GM12875 (cell line): ENCODE results near the gene OR5B21.

Experiments used
- H3K4me3 ChIP-seq: one replicate; pipeline ENCODE4 v1.5.1; 2011; ENCODE audit warnings: low read depth, low read length, control low read depth
- TF ChIP-seq, protein P1 (sequence below): IDR thresholded peaks from 2 replicates; pipeline ENCODE4 v1.5.1; 2011; ENCODE audit warnings: low read depth, mild to moderate bottlenecking, control low read depth, inconsistent platforms, low read length, moderate library complexity, borderline replicate concordance; ENCODE audit not compliant: insufficient read depth

OR5B21 gene

DNA sequence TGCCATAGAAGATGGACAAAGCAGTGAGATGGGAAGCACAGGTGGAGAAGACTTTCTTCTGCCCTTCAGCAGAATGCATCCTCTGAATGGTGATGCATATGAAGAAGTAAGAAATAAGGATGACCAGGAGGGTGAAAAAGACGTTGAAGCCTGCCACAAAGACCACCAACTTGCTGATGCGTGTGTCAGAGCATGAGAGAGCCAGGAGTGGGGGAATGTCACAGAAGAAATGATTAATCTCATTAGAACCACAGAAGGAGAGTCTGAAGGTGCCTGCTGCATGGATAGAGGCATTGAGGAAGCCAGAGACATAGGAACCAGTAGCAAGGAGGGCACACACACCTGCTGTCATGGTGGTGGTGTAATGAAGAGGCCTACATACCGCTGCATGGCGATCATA, 550 bp downstream of the OR5B21 start:
- no peak overlapping the region for H3K4me3 ChIP-seq
- TF ChIP-seq, protein P1, sequence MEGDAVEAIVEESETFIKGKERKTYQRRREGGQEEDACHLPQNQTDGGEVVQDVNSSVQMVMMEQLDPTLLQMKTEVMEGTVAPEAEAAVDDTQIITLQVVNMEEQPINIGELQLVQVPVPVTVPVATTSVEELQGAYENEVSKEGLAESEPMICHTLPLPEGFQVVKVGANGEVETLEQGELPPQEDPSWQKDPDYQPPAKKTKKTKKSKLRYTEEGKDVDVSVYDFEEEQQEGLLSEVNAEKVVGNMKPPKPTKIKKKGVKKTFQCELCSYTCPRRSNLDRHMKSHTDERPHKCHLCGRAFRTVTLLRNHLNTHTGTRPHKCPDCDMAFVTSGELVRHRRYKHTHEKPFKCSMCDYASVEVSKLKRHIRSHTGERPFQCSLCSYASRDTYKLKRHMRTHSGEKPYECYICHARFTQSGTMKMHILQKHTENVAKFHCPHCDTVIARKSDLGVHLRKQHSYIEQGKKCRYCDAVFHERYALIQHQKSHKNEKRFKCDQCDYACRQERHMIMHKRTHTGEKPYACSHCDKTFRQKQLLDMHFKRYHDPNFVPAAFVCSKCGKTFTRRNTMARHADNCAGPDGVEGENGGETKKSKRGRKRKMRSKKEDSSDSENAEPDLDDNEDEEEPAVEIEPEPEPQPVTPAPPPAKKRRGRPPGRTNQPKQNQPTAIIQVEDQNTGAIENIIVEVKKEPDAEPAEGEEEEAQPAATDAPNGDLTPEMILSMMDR, result no peak

DNA sequence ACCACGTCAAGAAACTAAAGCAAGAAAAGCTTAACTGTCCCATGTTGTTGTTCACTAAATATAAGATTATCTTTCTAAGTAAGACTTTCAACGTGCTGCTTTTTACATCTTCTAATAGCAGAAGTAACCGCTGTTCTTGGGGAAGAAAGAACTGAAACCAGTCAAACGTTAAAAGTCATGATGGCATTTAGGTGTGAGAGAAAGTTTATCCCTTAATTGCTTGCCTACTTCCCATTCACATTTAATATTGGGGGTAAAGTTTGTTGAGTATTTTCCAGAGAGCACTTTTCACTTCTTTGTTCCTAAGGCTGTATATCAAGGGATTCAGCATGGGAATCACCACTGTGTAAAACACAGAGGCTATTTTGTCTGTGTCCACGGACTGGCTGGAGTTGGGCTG, 970 bp downstream of the OR5B21 start:
- TF ChIP-seq, protein P1, result no peak
- H3K4me3 ChIP-seq, result no peak overlapping the region

DNA sequence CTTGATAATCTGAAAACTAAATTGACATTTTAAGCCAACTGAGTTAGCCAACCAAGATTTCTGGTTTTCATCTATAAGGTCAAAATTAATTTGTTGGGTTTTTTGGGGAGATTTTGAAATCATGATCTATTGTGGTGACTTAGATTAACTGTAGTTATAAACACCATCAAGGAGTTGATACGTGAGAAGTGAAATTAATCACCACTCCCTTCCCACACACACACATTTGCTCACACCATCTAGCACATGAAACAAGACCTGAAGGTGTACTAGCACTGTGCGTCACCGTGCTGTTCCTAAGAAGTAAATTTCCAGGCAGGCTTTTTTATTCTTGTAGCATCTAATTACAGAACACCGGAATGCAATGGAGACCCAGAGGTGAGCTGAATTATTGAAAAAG, 2.1 kb downstream of the OR5B21 start:
- TF ChIP-seq, protein P1, result no peak
- no peak overlapping the region for H3K4me3 ChIP-seq

DNA sequence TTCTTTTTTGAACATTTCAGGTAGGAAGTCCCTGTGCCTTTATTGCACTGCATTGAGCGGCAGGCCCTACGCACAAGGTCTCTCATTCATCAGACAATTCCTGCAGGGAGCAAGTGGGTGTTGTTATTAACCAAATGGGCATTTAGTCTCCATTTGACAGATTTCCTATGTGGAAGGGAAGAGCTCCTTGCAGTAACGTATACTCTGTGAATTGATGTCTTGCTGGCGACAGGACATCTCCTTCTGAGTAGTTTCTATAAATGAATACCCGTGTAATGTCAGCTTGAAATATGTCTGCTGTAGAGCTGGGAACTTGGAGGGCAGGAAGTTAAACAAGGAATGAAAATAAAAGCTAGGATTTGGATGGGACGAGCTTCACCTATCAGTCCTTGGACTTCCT, 3.7 kb downstream of the OR5B21 start:
- TF ChIP-seq, protein P1, result no peak
- no peak overlapping the region for H3K4me3 ChIP-seq

DNA sequence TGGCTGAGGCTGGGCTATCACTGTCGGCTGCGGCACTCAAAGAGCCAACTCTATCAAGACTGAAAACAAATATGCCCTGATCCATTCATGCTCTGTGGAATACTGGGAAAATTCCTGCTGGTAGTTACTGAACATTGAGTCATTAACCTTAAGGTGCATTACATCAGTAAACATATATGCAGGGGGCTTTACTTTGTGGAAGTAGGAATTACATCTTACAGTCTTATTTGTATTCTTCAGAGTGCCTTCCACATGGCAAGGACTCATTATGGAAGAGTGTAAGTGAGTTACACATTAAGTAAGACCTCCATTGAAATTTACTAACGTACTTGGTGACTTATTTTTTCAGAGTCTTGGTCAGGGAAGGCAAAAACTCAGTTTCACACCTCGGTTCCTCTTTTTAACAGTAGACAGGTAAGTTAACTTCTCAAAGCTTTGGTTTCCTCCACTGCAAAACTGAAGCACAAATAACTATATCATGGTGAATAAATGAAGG, 4.5 kb downstream of the OR5B21 start:
- TF ChIP-seq, protein P1, result no peak
- no peak overlapping the region for H3K4me3 ChIP-seq

DNA sequence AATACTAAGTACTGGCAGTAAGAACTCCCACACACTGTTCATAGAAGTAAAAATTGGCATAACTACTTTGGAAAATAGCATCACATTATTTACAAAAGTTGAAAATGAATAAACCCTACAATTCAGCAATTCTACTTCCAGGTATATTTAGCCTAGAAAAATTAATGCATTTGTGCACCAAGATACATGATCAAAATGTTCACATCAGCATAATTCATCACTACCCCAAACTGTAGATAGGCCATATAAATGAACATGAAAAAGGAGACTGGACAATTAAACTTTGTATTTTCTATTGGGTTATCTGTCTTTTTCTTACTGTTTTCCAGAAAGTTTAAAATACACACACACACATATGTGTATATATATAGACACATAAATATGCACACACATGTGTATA, 5.9 kb downstream of the OR5B21 start:
- TF ChIP-seq, protein P1, result no peak
- H3K4me3 ChIP-seq, result no peak overlapping the region

DNA sequence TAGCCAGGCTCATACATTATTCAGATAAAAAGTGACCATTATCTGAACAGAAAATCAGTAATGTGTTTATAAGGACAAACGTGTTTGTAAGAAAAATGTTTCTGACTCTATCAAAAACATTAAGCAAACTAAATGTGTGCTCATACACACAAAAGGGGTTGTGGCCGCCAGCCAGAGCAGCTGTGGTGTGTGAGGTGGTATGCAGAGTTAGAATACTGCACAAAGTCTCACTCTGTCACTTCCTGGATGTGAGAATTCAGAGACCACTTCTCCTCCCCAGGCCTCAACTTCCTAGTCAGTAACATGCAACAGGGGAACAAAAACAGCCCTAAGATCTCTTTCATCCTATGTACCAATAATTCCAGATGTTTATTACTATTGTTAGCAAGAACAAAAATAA, 9.4 kb downstream of the OR5B21 start:
- TF ChIP-seq, protein P1, result no peak
- H3K4me3 ChIP-seq, result no peak overlapping the region
